Measurements from ENCODE around the gene CPED1. TPM values are rescaled to one million over a fixed set of nuclear protein-coding genes. Genes with fewer than 3 reads are reported as not detected.
"Not testable (repeated sequence)": the region's sequence is repeated elsewhere in the genome, so short reads cannot be mapped to it uniquely, and the experiment has no call there.

The CPED1 gene
- total RNA-seq, 1 donor from 2014 or later, result 4.3 TPM

- no peaks in the 10 kb centered on the region for H3K27me3 Mint-ChIP-seq (ENCODE audit: low read depth)
- no peak for TF ChIP-seq CTCF (conservative IDR thresholded peaks at IDR 0.05)
- no peak overlapping the region for H3K4me3 Mint-ChIP-seq
- DNase-seq (ENCODE audit: low read depth, low spot score), result no peak
- H3K4me1 Mint-ChIP-seq, result no peaks in the 10 kb centered on the region
- no peaks in the 10 kb centered on the region for H3K36me3 Mint-ChIP-seq (ENCODE audit: low read depth)
- no peaks in the 10 kb centered on the region for H3K9me3 Mint-ChIP-seq
- no peak overlapping the region for H3K27ac Mint-ChIP-seq (ENCODE audit: unreplicated experiment)
Observed at GRCh38 chr7:121119047-121119446, 130.5 kb downstream of the CPED1 start.

GRCh38 chr7:121123032-121123431 lies 134.5 kb downstream of the CPED1 start:
- H3K27ac Mint-ChIP-seq (ENCODE audit: unreplicated experiment), result no peak overlapping the region
- TF ChIP-seq CTCF (conservative IDR thresholded peaks at IDR 0.05), result no peak

GRCh38 chr7:121125454-121125853 lies 136.9 kb downstream of the CPED1 start:
- not testable (repeated sequence) for H3K27ac Mint-ChIP-seq (ENCODE audit: unreplicated experiment); H3K36me3 Mint-ChIP-seq (ENCODE audit: low read depth); DNase-seq (ENCODE audit: low read depth, low spot score); H3K27me3 Mint-ChIP-seq (ENCODE audit: low read depth); H3K4me3 Mint-ChIP-seq; H3K9me3 Mint-ChIP-seq; H3K4me1 Mint-ChIP-seq

More at GRCh38 chr7:121123032-121123431, 134.5 kb downstream of the CPED1 start:
- no peaks in the 10 kb centered on the region for H3K36me3 Mint-ChIP-seq (ENCODE audit: low read depth)
- H3K4me3 Mint-ChIP-seq, result no peak overlapping the region
- H3K27me3 Mint-ChIP-seq (ENCODE audit: low read depth), result no peaks in the 10 kb centered on the region
- no peaks in the 10 kb centered on the region for H3K9me3 Mint-ChIP-seq
- DNase-seq (ENCODE audit: low read depth, low spot score), result no peak
- no peaks in the 10 kb centered on the region for H3K4me1 Mint-ChIP-seq

- H3K27ac Mint-ChIP-seq (ENCODE audit: unreplicated experiment), result no peak overlapping the region
- no peak for TF ChIP-seq CTCF (conservative IDR thresholded peaks at IDR 0.05)
Observed at GRCh38 chr7:121126201-121126600, 137.7 kb downstream of the CPED1 start.

GRCh38 chr7:121126801-121127534 lies 138.5 kb downstream of the CPED1 start:
- peak; percentile 46 for TF ChIP-seq CTCF (conservative IDR thresholded peaks at IDR 0.05)
- Mint-ChIP-seq H3K27me3 (ENCODE audit: low read depth) (no peaks in the 10 kb centered on the region), H3K36me3 (ENCODE audit: low read depth) (no peaks in the 10 kb centered on the region), H3K27ac (ENCODE audit: unreplicated experiment) (no peak overlapping the region), H3K4me3 (no peak overlapping the region), H3K9me3 (no peaks in the 10 kb centered on the region), H3K4me1 (no peaks in the 10 kb centered on the region)
- no peak for DNase-seq (ENCODE audit: low read depth, low spot score)

More at GRCh38 chr7:121126201-121126600, 137.7 kb downstream of the CPED1 start:
- no peak overlapping the region for H3K4me3 Mint-ChIP-seq
- no peaks in the 10 kb centered on the region for H3K36me3 Mint-ChIP-seq (ENCODE audit: low read depth)
- DNase-seq (ENCODE audit: low read depth, low spot score), result no peak
- no peaks in the 10 kb centered on the region for H3K27me3 Mint-ChIP-seq (ENCODE audit: low read depth)
- H3K4me1 Mint-ChIP-seq, result no peaks in the 10 kb centered on the region
- no peaks in the 10 kb centered on the region for H3K9me3 Mint-ChIP-seq

- H3K27ac Mint-ChIP-seq (ENCODE audit: unreplicated experiment), result no peak overlapping the region
- H3K9me3 Mint-ChIP-seq, result no peaks in the 10 kb centered on the region
- no peak for TF ChIP-seq CTCF (conservative IDR thresholded peaks at IDR 0.05)
- no peaks in the 10 kb centered on the region for H3K4me1 Mint-ChIP-seq
- no peaks in the 10 kb centered on the region for H3K27me3 Mint-ChIP-seq (ENCODE audit: low read depth)
- no peak overlapping the region for H3K4me3 Mint-ChIP-seq
- no peaks in the 10 kb centered on the region for H3K36me3 Mint-ChIP-seq (ENCODE audit: low read depth)
- DNase-seq (ENCODE audit: low read depth, low spot score), result no peak
Observed at GRCh38 chr7:121132940-121133339, 144.4 kb downstream of the CPED1 start.
